GM06990 (cell line): Measurements from ENCODE around the gene FUT4.
A peak's percentile ranks its signal among the peaks of the same experiment; 100 is the strongest.
"Not testable (repeated sequence)": the region's sequence is repeated elsewhere in the genome, so short reads cannot be mapped to it uniquely, and the experiment has no call there.

Source experiments
- DNase-seq: peaks from one replicate; pipeline ENCODE4 v3.0.0-alpha.2; 2011; ENCODE audit not compliant: insufficient read length; ENCODE audit errors: extremely low read depth
- H3K27me3 ChIP-seq: replicated peaks from 2 replicates; pipeline ENCODE4 v1.6.0; 2011; ENCODE audit warnings: low read length; ENCODE audit not compliant: control insufficient read depth, insufficient read depth
- H3K36me3 ChIP-seq: 2 replicates; pipeline ENCODE4 v1.5.1; 2011; ENCODE audit warnings: low read length; ENCODE audit not compliant: control insufficient read depth, insufficient read depth
- H3K4me3 ChIP-seq: replicated peaks from 2 replicates; pipeline ENCODE4 v1.5.1; 2011; ENCODE audit warnings: low read depth, mild to moderate bottlenecking, control low read depth, low read length
- CTCF ChIP-seq: IDR thresholded peaks from 2 replicates; pipeline ENCODE4 v1.5.1; 2011; ENCODE audit warnings: low read length, control low read depth, mild to moderate bottlenecking, inconsistent platforms; ENCODE audit not compliant: insufficient read depth, poor library complexity, severe bottlenecking

FUT4 gene

GRCh38 chr11:94543695-94544645 lies at the start of gene FUT4:
FUT4 (plus strand) TSS chr11:94543921; CDS start chr11:94544134, 213 bp downstream.
- H3K4me3 ChIP-seq = peak within 1 kb of the TSS; percentile 57
- peak; percentile 4 for TF ChIP-seq CTCF
- no peaks in the 10 kb centered on the region for H3K27me3 ChIP-seq
- no peaks in the 10 kb centered on the region for H3K36me3 ChIP-seq
- DNase-seq = peak; percentile 86

- peaks cover 9% of the 10 kb centered on the region for H3K36me3 ChIP-seq
- no peak for DNase-seq
- TF ChIP-seq CTCF = peak; percentile 3
- H3K4me3 ChIP-seq = peak overlapping the region; percentile 90
- no peaks in the 10 kb centered on the region for H3K27me3 ChIP-seq
These were observed 49.5 kb upstream of the FUT4 start for GRCh38 chr11:94494126-94494680.

GRCh38 chr11:94500181-94500580 lies 43.5 kb upstream of the FUT4 start:
- Histone ChIP-seq H3K36me3 (peaks cover 7% of the 10 kb centered on the region), H3K4me3 (no peak overlapping the region), H3K27me3 (no peaks in the 10 kb centered on the region)
- no peak for DNase-seq
- no peak for TF ChIP-seq CTCF

- Histone ChIP-seq H3K4me3 (no peak overlapping the region), H3K27me3 (no peaks in the 10 kb centered on the region), H3K36me3 (peaks cover 7% of the 10 kb centered on the region)
- peak; percentile 10 for TF ChIP-seq CTCF
- no peak for DNase-seq
These were observed 42.2 kb upstream of the FUT4 start for GRCh38 chr11:94501522-94501921.

- Histone ChIP-seq H3K4me3 (no peak overlapping the region), H3K36me3 (peaks cover 3% of the 10 kb centered on the region), H3K27me3 (no peaks in the 10 kb centered on the region)
- TF ChIP-seq CTCF = peak; percentile 56
- DNase-seq = no peak
These were observed 38.9 kb upstream of the FUT4 start for GRCh38 chr11:94504689-94505293.

- not testable (repeated sequence) for DNase-seq, H3K4me3 ChIP-seq, H3K27me3 ChIP-seq, H3K36me3 ChIP-seq
These were observed 37.2 kb upstream of the FUT4 start for GRCh38 chr11:94506513-94506912.
